H9 (cell line): ENCODE results near the gene EFCAB6. TPM values are rescaled to one million over a fixed set of nuclear protein-coding genes. Genes with fewer than 3 reads are reported as not detected.
A peak's percentile ranks its signal among the peaks of the same experiment; 100 is the strongest.

Source experiments
- DNase-seq: peaks from one replicate; pipeline ENCODE4 v3.0.0-alpha.2; 2017
- H2AFZ ChIP-seq: one replicate; pipeline ENCODE4 v1.6.1; 2013; ENCODE audit warnings: mild to moderate bottlenecking, low read length, control low read depth, moderate library complexity
- H2AK5ac ChIP-seq: 2 replicates; pipeline ENCODE4 v1.6.1; 2013; ENCODE audit warnings: low read length, control low read depth, mixed read lengths; ENCODE audit not compliant: insufficient read length
- H2BK120ac ChIP-seq: one replicate; pipeline ENCODE4 v1.6.1; 2013; ENCODE audit warnings: low read depth, mild to moderate bottlenecking, low read length, control low read depth, inconsistent platforms; ENCODE audit not compliant: poor library complexity, severe bottlenecking
- H2BK12ac ChIP-seq: 2 replicates; pipeline ENCODE4 v1.6.1; 2013; ENCODE audit warnings: low read length, control low read depth, mixed read lengths, low read depth; ENCODE audit not compliant: insufficient read length
- H2BK15ac ChIP-seq: 2 replicates; pipeline ENCODE4 v1.6.1; 2013; ENCODE audit warnings: low read depth, low read length, control low read depth
- H2BK20ac ChIP-seq: one replicate; pipeline ENCODE4 v1.6.1; 2013; ENCODE audit warnings: low read depth, mild to moderate bottlenecking, low read length, control low read depth, inconsistent platforms; ENCODE audit not compliant: poor library complexity, severe bottlenecking
- H2BK5ac ChIP-seq: 2 replicates; pipeline ENCODE4 v1.6.1; 2013; ENCODE audit warnings: low read length, control low read depth, mixed read lengths; ENCODE audit not compliant: insufficient read length
- H3K14ac ChIP-seq: 2 replicates; pipeline ENCODE4 v1.6.1; 2013; ENCODE audit warnings: low read length, control low read depth; ENCODE audit not compliant: insufficient read depth
- H3K18ac ChIP-seq: 2 replicates; pipeline ENCODE4 v1.6.1; 2013; ENCODE audit warnings: low read depth, mild to moderate bottlenecking, mixed read lengths, low read length, control low read depth; ENCODE audit not compliant: insufficient read length
- H3K23ac ChIP-seq: 2 replicates; pipeline ENCODE4 v1.6.1; 2013; ENCODE audit warnings: low read length, control low read depth, mixed read lengths, low read depth; ENCODE audit not compliant: insufficient read length
- H3K23me2 ChIP-seq: 2 replicates; pipeline ENCODE4 v1.6.1; 2013; ENCODE audit warnings: low read depth, mild to moderate bottlenecking, mixed read lengths, low read length, control low read depth; ENCODE audit not compliant: insufficient read length, poor library complexity, severe bottlenecking
- H3K27ac ChIP-seq: 2 replicates; pipeline ENCODE4 v1.5.1; 2013; ENCODE audit warnings: low read length, control low read depth, mixed read lengths, low read depth; ENCODE audit not compliant: insufficient read length
- H3K27me3 ChIP-seq: 2 replicates; pipeline ENCODE4 v1.6.1; 2013; ENCODE audit warnings: low read length, control low read depth, inconsistent platforms; ENCODE audit not compliant: insufficient read depth
- H3K4ac ChIP-seq: 2 replicates; pipeline ENCODE4 v1.6.1; 2013; ENCODE audit warnings: low read depth, mild to moderate bottlenecking, control low read depth, inconsistent platforms, low read length, moderate library complexity
- H3K4me1 ChIP-seq: 2 replicates; pipeline ENCODE4 v1.6.1; 2013; ENCODE audit warnings: low read length, control low read depth, inconsistent platforms; ENCODE audit not compliant: insufficient read depth
- H3K4me2 ChIP-seq: 2 replicates; pipeline ENCODE4 v1.6.1; 2013; ENCODE audit warnings: low read length, control low read depth, mixed read lengths; ENCODE audit not compliant: insufficient read length, insufficient read depth
- H3K56ac ChIP-seq: 2 replicates; pipeline ENCODE4 v1.6.1; 2013; ENCODE audit warnings: low read depth, mild to moderate bottlenecking, mixed read lengths, low read length, control low read depth; ENCODE audit not compliant: insufficient read length
- H3K79me1 ChIP-seq: 2 replicates; pipeline ENCODE4 v1.6.1; 2013; ENCODE audit warnings: low read depth, mild to moderate bottlenecking, moderate library complexity, low read length, control low read depth, inconsistent platforms; ENCODE audit not compliant: insufficient read depth, poor library complexity, severe bottlenecking
- H3K79me2 ChIP-seq: 2 replicates; pipeline ENCODE4 v1.6.1; 2013; ENCODE audit warnings: low read length, control low read depth, inconsistent platforms; ENCODE audit not compliant: insufficient read depth
- H3K9ac ChIP-seq: 2 replicates; pipeline ENCODE4 v1.6.1; 2013; ENCODE audit warnings: low read length, control low read depth, mixed read lengths; ENCODE audit not compliant: insufficient read length; ENCODE audit errors: extremely low read depth
- H3K9me3 ChIP-seq: one replicate; pipeline ENCODE4 v1.6.1; 2013; ENCODE audit warnings: low read depth, low read length, inconsistent platforms; ENCODE audit not compliant: control insufficient read depth
- H3T11ph ChIP-seq: one replicate; pipeline ENCODE4 v1.6.1; 2013; ENCODE audit warnings: mild to moderate bottlenecking, low read length, control low read depth, inconsistent platforms
- H4K20me1 ChIP-seq: one replicate; pipeline ENCODE4 v1.6.1; 2013; ENCODE audit not compliant: control insufficient read depth, insufficient read length, insufficient read depth
- H4K5ac ChIP-seq: 2 replicates; pipeline ENCODE4 v1.6.1; 2013; ENCODE audit warnings: low read depth, mild to moderate bottlenecking, mixed read lengths, low read length, control low read depth; ENCODE audit not compliant: insufficient read length
- H4K8ac ChIP-seq: replicated peaks from 2 replicates; pipeline ENCODE4 v1.6.1; 2013; ENCODE audit warnings: low read length, control low read depth, mixed read lengths, low read depth; ENCODE audit not compliant: insufficient read length
- H4K91ac ChIP-seq: 2 replicates; pipeline ENCODE4 v1.6.1; 2013; ENCODE audit warnings: low read depth, mild to moderate bottlenecking, moderate library complexity, mixed read lengths, low read length, control low read depth; ENCODE audit not compliant: insufficient read length
- H3K27ac Mint-ChIP-seq, 3 experiments: 2 replicates in 2 of 3; 3 replicates in 1 of 3; pipeline ENCODE4 v1.8.0; 2020 to 2021; ENCODE audit warnings: mixed read lengths in 3 of 3, mild to moderate bottlenecking in 1 of 3, moderate library complexity in 1 of 3
- H3K27me3 Mint-ChIP-seq: 2 replicates; pipeline ENCODE4 v1.8.0; 2021; ENCODE audit warnings: low read depth, mild to moderate bottlenecking, moderate library complexity, mixed read lengths
- H3K36me3 Mint-ChIP-seq, 3 experiments: 2 replicates in 2 of 3; 3 replicates in 1 of 3; pipeline ENCODE4 v1.8.0; 2020 to 2021; ENCODE audit warnings: low read depth in 3 of 3, mixed read lengths in 3 of 3; ENCODE audit not compliant: insufficient read depth in 1 of 3
- H3K4me1 Mint-ChIP-seq, 2 experiments: 2 replicates each; pipeline ENCODE4 v1.8.0; 2020; ENCODE audit warnings: mixed read lengths in 2 of 2
- H3K4me3 Mint-ChIP-seq, 2 experiments: 2 replicates in 1 of 2; 3 replicates in 1 of 2; pipeline ENCODE4 v1.8.0; 2020 to 2021; ENCODE audit warnings: mild to moderate bottlenecking in 2 of 2, mixed read lengths in 2 of 2, moderate library complexity in 1 of 2
- H3K9me3 Mint-ChIP-seq, 2 experiments: 2 replicates in 1 of 2; 3 replicates in 1 of 2; pipeline ENCODE4 v1.8.0; 2020; ENCODE audit warnings: mild to moderate bottlenecking in 2 of 2, mixed read lengths in 2 of 2, moderate library complexity in 1 of 2
- WGBS: extraction: QIAGEN DNeasy Blood & Tissue Kit; methylation state at CpG from one replicate; pipeline ENCODE4 v1.1.7; 2013; ENCODE audit warnings: missing lambda C conversion rate, low lambda C conversion rate, mixed read lengths; ENCODE audit not compliant: insufficient read length; ENCODE audit errors: extremely low coverage; 5-methylcytosine and 5-hydroxymethylcytosine counted together
- total RNA-seq: library from RNA; stranded (reverse); gene quantifications from 2 replicates; pipeline ENCODE4 v1.2.1, GENCODE V29; 2021
- TF ChIP-seq, protein P1 (sequence below): fragments of 200-600 bp; sonication (generic); conservative IDR thresholded peaks from 3 replicates; pipeline ENCODE4 v1.8.0; 2021; ENCODE audit warnings: antibody characterized with exemption, mild to moderate bottlenecking

The EFCAB6 gene
- total RNA-seq, 1 experiment from 2014 or later = 0.31 TPM

DNA sequence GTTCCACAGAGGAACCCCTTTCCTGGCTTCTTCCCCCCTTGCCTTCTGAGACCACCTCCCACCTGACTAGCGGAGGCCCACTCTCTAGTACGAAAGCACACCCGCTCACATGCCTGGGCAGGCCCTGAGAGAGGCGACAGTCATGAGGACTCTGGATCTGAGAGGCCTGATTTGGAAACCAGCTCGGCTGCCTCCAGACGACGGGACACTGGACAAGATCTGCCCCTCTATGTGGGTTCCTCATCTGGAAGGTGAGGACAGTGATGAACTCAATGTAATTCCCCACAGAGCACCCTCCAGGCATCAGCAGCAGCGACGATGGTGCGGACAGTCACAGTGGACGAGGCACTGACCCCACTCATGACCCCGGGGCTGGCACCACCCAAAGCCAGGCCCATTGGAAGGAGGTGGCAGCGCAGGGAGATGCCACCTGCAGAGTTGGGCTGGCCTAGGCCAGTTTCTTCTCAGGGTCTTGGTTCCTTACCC is 42.7 kb upstream of the EFCAB6 start:
- no peak overlapping the region; the same call in 1 of the 2 replicates for H3K14ac ChIP-seq
- TF ChIP-seq, protein P1, sequence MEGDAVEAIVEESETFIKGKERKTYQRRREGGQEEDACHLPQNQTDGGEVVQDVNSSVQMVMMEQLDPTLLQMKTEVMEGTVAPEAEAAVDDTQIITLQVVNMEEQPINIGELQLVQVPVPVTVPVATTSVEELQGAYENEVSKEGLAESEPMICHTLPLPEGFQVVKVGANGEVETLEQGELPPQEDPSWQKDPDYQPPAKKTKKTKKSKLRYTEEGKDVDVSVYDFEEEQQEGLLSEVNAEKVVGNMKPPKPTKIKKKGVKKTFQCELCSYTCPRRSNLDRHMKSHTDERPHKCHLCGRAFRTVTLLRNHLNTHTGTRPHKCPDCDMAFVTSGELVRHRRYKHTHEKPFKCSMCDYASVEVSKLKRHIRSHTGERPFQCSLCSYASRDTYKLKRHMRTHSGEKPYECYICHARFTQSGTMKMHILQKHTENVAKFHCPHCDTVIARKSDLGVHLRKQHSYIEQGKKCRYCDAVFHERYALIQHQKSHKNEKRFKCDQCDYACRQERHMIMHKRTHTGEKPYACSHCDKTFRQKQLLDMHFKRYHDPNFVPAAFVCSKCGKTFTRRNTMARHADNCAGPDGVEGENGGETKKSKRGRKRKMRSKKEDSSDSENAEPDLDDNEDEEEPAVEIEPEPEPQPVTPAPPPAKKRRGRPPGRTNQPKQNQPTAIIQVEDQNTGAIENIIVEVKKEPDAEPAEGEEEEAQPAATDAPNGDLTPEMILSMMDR = no peak
- H2BK12ac ChIP-seq = no peak overlapping the region
- peak overlapping the region in 1 of 3 experiments; percentile 68; a peak in 1 of 7 replicates for H3K27ac Mint-ChIP-seq
- H2AFZ ChIP-seq = no peak overlapping the region
- H3K79me1 ChIP-seq = no peaks in the 10 kb centered on the region
- peaks cover 13 to 15% of the 10 kb centered on the region in 2 experiments for H3K9me3 Mint-ChIP-seq
- H3K27ac ChIP-seq = no peak overlapping the region
- no peaks in the 10 kb centered on the region for H3K23me2 ChIP-seq
- H2BK120ac ChIP-seq = no peak overlapping the region
- H2BK15ac ChIP-seq = no peak overlapping the region
- H4K5ac ChIP-seq = no peak overlapping the region
- peak; percentile 15 for DNase-seq
- no peak overlapping the region for H3K18ac ChIP-seq
- peaks cover 12 to 36% (median 20%) of the 10 kb centered on the region in 3 experiments for H3K36me3 Mint-ChIP-seq
- peaks cover 23% of the 10 kb centered on the region; the same call in 1 of the 2 replicates for H3K79me2 ChIP-seq
- H3K4ac ChIP-seq = no peak overlapping the region
- H3T11ph ChIP-seq = no peak overlapping the region
- H3K27me3 ChIP-seq = no peaks in the 10 kb centered on the region
- peaks cover 52% of the 10 kb centered on the region in 2 experiments for H3K4me1 Mint-ChIP-seq
- H2AK5ac ChIP-seq = no peak overlapping the region
- H3K23ac ChIP-seq = no peak overlapping the region
- no CpG with 5 or more reads among the region's 13 CpGs for WGBS
- no peak overlapping the region for H4K91ac ChIP-seq
- no peak overlapping the region for H3K4me2 ChIP-seq
- H3K4me3 Mint-ChIP-seq = peak overlapping the region in 1 of 2 experiments; percentile 22; a peak in 1 of 5 replicates
- H2BK5ac ChIP-seq = no peak overlapping the region
- no peak overlapping the region for H3K56ac ChIP-seq
- H3K9me3 ChIP-seq = no peaks in the 10 kb centered on the region
- peaks cover 3% of the 10 kb centered on the region for H4K20me1 ChIP-seq
- H2BK20ac ChIP-seq = no peak overlapping the region
- no peaks in the 10 kb centered on the region for H3K27me3 Mint-ChIP-seq
- H3K4me1 ChIP-seq = peaks cover 11% of the 10 kb centered on the region; the same call in 1 of the 2 replicates
- no peak overlapping the region for H3K9ac ChIP-seq
- H4K8ac ChIP-seq = no peak overlapping the region
